Bronchial epithelial cell (primary cell): ENCODE data around the gene PI4KA. TPM values are rescaled to one million over a fixed set of nuclear protein-coding genes. Genes with fewer than 3 reads are reported as not detected.

ENCODE experiments used
- DNase-seq: peaks from one replicate; pipeline ENCODE4 v3.0.0-alpha.2; 2010; ENCODE audit warnings: low read depth
- FAIRE-seq: peaks from 2 replicates; lab custom pipeline; 2011; peaks lifted over from hg19 to GRCh38; lab: Jason Lieb, UNC
- H3K27me3 ChIP-seq: 2 replicates; pipeline ENCODE4 v1.5.1; 2011; ENCODE audit warnings: low read length; ENCODE audit not compliant: control insufficient read depth, insufficient read depth
- H3K36me3 ChIP-seq: 2 replicates; pipeline ENCODE4 v1.5.1; 2011; ENCODE audit warnings: low read length; ENCODE audit not compliant: control insufficient read depth, insufficient read depth
- H3K4me3 ChIP-seq: 2 replicates; pipeline ENCODE4 v1.5.1; 2011; ENCODE audit warnings: mild to moderate bottlenecking, low read depth, low read length, control low read depth
- total RNA-seq: library from RNA; depleted of rRNA; stranded (reverse); fragments of >200 nt; gene quantifications from 2 replicates; pipeline ENCODE4 v1.2.1, GENCODE V29; 2014
- TF ChIP-seq, protein P1 (sequence below): IDR thresholded peaks from 2 replicates; pipeline ENCODE4 v1.5.1; 2011; ENCODE audit warnings: mild to moderate bottlenecking, moderate library complexity, low read length, control low read depth, inconsistent platforms; ENCODE audit not compliant: insufficient read depth, severe bottlenecking

PI4KA gene
- total RNA-seq, 1 donor from 2014 or later, result 9.5 TPM

DNA sequence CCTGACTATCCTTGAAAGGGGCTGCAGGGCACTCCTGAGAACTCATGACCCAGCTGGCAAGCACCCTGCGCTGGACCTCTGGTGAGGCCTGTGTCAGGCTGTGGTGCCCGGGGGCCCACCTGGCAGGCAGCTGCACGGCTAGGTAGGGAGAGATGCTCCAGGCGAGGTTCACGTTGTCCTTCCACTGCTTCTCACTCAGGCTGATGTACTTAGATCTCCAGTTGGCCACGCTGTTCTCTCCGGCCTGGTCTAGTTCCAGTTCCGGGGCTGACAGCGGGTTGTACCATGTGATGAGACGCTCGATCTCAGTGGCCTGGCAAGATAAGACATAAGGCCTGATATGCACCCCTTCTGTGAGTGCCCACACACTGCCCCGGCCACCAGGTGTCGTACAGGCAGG, 129.4 kb downstream of the PI4KA start:
- no peak overlapping the region for H3K4me3 ChIP-seq
- H3K27me3 ChIP-seq, result no peaks in the 10 kb centered on the region
- H3K36me3 ChIP-seq, result peaks cover 14% of the 10 kb centered on the region
- TF ChIP-seq, protein P1, sequence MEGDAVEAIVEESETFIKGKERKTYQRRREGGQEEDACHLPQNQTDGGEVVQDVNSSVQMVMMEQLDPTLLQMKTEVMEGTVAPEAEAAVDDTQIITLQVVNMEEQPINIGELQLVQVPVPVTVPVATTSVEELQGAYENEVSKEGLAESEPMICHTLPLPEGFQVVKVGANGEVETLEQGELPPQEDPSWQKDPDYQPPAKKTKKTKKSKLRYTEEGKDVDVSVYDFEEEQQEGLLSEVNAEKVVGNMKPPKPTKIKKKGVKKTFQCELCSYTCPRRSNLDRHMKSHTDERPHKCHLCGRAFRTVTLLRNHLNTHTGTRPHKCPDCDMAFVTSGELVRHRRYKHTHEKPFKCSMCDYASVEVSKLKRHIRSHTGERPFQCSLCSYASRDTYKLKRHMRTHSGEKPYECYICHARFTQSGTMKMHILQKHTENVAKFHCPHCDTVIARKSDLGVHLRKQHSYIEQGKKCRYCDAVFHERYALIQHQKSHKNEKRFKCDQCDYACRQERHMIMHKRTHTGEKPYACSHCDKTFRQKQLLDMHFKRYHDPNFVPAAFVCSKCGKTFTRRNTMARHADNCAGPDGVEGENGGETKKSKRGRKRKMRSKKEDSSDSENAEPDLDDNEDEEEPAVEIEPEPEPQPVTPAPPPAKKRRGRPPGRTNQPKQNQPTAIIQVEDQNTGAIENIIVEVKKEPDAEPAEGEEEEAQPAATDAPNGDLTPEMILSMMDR, result no peak
- DNase-seq (no peak), FAIRE-seq (no peak)

DNA sequence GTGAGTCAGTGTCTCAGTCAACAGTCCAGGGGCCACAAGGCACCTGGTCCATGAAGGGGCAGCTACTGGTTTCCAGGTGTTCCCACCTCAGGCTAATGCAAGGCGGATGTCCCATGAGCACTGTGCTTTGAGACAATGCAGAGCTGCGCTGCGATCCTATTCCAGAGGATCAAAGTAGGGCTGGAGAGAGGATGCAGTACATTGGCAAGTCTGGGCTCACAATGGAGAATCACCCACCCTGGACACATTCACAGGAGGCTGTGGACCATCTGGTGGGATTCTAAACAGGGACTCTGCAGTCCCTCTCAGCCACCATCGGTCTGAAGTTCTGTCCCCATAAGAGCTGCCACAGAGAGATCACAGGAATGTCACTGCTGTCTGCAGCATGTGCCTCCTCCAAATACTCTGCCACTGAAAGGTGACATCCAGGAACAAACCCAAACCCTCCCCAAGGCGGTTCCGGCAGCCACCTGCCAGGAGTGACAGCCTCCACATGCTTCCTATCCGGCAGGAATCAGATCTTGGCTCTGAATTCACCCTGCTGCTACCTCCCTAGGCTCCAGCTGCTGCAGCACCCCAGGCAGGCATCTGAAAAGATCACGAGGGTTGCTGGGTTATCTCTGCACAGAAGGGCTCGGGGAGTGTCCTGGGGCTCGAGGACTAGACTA, 130.0 kb downstream of the PI4KA start:
- TF ChIP-seq, protein P1, result no peak
- Histone ChIP-seq H3K27me3 (no peaks in the 10 kb centered on the region), H3K36me3 (peaks cover 14% of the 10 kb centered on the region), H3K4me3 (no peak overlapping the region)
- DNase-seq (no peak), FAIRE-seq (no peak)

DNA sequence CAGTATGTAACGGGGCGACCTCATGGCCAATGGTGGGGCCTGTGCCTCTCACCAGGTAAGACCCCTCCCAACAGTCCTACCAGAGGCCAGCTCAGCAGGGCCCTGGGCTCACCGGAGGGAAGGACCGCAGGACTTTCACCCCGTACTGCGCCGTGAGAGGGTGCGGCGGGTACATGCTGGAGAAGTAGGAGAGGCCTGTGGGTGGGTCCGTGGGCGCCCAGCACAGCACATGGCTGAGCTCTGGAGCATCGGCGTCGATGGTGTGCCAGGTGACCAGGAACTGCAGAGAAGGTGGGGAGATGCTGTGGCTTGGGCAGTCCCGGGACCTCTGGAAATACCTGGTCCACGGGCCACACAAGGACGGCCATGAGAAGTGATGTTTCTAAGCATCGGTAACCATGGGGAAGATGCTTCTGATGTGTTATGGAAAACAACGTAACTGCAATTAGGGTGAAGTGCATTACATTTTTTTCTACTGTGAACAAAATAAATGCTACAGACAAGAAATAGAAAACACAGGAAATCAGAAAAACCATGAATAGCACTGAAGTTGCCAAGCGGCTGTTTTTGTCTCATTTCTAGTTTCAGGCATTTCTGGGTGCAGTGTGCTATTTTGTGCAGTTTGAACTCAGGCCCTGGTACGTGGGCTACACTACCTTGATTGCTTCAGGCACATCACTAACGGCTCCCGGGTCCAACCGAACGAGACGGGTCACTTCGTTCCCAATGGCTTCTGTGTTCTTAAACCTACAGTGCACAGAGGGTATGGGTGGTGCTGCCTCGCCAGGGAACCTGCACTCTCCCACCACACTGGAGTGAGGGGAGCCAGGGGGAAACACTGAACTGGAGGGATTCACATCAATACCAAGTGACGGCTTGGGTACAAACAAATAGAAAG, 131.2 kb downstream of the PI4KA start:
- FAIRE-seq (no peak), DNase-seq (no peak)
- Histone ChIP-seq H3K4me3 (no peak overlapping the region), H3K27me3 (no peaks in the 10 kb centered on the region), H3K36me3 (peaks cover 14% of the 10 kb centered on the region)
- TF ChIP-seq, protein P1, result no peak

DNA sequence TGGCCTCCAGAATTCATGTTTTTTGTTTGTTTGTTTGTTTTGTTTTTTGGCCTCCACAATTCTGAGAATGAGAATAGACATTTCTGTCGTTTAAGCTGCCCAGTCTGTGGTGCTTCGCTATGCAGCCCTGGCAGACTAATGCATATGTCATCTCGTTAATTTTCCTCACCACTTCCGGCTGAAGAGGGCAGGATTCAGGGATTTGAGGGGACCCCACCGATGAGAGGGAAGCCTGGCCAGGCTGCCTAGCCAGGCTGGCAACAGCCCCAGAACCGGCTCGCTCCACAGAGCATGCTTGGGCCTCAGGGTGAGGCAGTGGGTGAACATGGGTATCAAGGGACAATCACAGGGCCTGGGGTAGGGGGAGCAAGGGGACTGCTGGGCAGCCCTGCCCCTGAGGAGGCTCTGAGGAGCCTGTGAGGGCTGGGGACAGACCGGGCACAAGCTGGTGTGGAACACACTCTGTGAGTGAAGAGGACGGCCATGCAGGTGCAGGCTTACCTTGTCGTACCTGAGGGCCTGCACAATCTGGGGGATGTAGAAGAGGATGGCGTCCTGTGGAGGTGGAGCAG, 132.5 kb downstream of the PI4KA start:
- TF ChIP-seq, protein P1, result no peak
- H3K36me3 ChIP-seq, result peaks cover 14% of the 10 kb centered on the region
- no peaks in the 10 kb centered on the region for H3K27me3 ChIP-seq
- no peak overlapping the region for H3K4me3 ChIP-seq
- no peak for FAIRE-seq
- no peak for DNase-seq

DNA sequence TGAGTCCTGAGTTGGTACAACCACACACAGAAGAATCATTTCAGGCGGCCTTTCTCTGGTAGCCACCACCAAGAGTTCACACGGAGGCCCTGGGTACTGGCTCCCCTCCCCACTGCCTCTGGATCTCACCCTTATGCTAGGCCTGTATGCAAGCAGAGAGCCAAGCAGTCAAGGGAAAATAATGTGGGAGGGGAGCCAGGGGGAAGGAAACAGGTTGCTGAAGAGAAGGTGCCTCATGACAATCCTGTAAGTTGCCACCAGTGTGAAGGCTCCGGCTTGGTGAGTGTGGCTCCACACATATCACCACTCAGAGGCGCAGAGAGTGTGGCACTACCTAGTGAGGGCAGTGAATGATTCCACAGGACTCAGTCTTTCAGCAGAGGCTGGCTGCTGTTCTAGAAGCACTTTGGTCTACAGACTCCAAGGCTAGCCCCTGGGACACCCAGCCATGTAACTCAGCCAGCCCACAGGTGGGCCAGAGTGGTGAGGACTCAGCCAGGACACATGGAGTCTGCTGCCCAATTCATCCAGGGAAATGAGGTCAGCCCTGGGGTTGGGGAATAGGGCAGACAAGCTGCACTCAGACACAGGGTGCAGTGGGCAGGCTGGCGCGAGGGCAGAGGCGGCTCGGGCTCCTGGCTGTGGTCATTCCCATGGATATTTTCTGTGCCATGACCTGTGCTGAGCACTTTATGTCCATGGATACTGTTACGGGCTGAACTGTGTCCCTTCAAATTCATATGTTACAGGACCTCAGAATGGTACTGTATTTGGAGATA, 133.7 kb downstream of the PI4KA start:
- H3K36me3 ChIP-seq, result peaks cover 14% of the 10 kb centered on the region
- no peak overlapping the region for H3K4me3 ChIP-seq
- no peak for FAIRE-seq
- TF ChIP-seq, protein P1, result no peak
- no peak for DNase-seq
- no peaks in the 10 kb centered on the region for H3K27me3 ChIP-seq
